ENCODE measurements around the gene NPAS2. TPM values are rescaled to one million over a fixed set of nuclear protein-coding genes. Genes with fewer than 3 reads are reported as not detected.
A peak's percentile ranks its signal among the peaks of the same experiment; 100 is the strongest.

Gene NPAS2
- total and polyA plus RNA-seq, 7 donors: 8.5 to 56.2 (median 17.3) TPM

DNA sequence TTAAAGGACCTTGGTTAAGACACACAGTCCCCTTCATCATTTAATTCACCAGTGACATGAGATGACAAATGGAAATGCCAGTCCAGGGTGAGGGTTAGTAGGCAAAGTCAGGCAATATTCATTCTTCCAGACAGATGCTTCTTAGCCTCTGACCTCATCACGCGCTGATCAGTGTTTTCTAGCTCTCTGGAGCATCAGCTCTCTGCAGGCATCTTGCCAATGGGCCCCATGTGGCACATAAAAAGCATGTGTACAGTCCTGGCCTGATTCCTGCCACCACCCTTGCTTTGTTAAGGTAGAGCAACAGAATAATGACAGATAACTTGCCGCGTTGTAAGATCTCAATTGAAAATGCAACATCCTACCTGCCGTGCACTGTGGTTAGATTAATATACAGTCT is 20.3 kb upstream of the NPAS2 start:
- no peaks in the 10 kb centered on the region for H3K4me1 ChIP-seq
- no peak for DNase-seq
- TF ChIP-seq, protein P1, sequence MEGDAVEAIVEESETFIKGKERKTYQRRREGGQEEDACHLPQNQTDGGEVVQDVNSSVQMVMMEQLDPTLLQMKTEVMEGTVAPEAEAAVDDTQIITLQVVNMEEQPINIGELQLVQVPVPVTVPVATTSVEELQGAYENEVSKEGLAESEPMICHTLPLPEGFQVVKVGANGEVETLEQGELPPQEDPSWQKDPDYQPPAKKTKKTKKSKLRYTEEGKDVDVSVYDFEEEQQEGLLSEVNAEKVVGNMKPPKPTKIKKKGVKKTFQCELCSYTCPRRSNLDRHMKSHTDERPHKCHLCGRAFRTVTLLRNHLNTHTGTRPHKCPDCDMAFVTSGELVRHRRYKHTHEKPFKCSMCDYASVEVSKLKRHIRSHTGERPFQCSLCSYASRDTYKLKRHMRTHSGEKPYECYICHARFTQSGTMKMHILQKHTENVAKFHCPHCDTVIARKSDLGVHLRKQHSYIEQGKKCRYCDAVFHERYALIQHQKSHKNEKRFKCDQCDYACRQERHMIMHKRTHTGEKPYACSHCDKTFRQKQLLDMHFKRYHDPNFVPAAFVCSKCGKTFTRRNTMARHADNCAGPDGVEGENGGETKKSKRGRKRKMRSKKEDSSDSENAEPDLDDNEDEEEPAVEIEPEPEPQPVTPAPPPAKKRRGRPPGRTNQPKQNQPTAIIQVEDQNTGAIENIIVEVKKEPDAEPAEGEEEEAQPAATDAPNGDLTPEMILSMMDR (IDR thresholded peaks at IDR 0.05): no peak
- 48 to 57% (median 49%) methylated on average over 5 of the region's 5 CpGs for WGBS, 3 donors
- no peak overlapping the region for H3K27ac ChIP-seq
- H3K36me3 ChIP-seq (ENCODE audit: insufficient read depth in 1 of 2, low read depth in 1 of 2): no peaks in the 10 kb centered on the region
- intact Hi-C loops (cut with DNase I): no loop called here
- H3K9me3 ChIP-seq: no peaks in the 10 kb centered on the region
- H3K4me3 ChIP-seq: no peak overlapping the region
- H3K27me3 ChIP-seq (ENCODE audit: insufficient read depth in 3 of 3, low read length in 2 of 3): no peaks in the 10 kb centered on the region
- no peak for ATAC-seq

DNA sequence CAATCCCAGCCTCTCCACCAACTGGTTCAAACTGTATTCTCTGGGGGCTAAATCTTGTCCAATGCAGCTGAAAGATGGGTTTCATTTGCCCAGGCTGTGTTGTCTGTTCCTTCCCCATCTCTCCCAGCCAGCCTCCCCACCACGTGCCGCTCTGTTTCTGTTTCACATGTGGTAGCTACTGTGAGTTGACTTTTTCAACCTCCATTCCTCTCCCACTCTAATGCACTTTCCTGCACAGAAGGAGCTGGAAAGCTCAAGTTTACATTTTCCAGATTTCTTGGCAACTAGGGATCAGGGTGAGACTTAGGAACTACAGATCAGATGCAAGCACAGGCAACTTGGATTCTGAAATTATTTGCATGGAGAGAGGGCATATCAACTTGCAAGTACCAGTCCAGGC is 19.0 kb upstream of the NPAS2 start:
- no peaks in the 10 kb centered on the region for H3K9me3 ChIP-seq
- 72 to 80% (median 74%) methylated on average over 2 of the region's 2 CpGs for WGBS, 3 donors
- H3K27me3 ChIP-seq (ENCODE audit: insufficient read depth in 3 of 3, low read length in 2 of 3): no peaks in the 10 kb centered on the region
- TF ChIP-seq, protein P1 (IDR thresholded peaks at IDR 0.05): no peak
- DNase-seq: no peak
- no peak overlapping the region for H3K4me3 ChIP-seq
- intact Hi-C loops (cut with DNase I): no loop called here
- H3K27ac ChIP-seq: no peak overlapping the region
- H3K4me1 ChIP-seq: no peaks in the 10 kb centered on the region
- no peak for ATAC-seq
- H3K36me3 ChIP-seq (ENCODE audit: insufficient read depth in 1 of 2, low read depth in 1 of 2): no peaks in the 10 kb centered on the region

DNA sequence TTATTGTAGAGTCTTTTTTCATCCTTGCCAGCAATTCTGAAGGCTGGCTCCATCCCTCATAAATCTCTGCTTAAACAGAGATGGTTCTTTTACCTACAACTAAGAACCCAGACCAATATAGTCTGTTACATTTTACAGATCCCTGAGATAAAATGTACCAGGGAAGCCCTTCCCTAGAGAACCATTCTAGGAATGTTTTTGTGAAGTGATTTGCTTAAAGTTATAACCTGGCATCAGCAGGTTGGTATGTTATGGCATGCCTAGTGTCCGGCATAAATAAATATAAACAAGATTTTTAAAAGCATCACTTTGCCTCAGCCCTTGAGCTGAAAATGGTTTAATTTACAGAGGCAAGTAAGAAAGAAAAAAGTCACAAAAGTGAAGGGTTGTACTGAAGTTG is 18.5 kb upstream of the NPAS2 start:
- no peak for ATAC-seq
- no peak overlapping the region for H3K4me3 ChIP-seq
- TF ChIP-seq, protein P1 (IDR thresholded peaks at IDR 0.05): no peak
- intact Hi-C loops (cut with DNase I): no loop called here
- H3K27me3 ChIP-seq (ENCODE audit: insufficient read depth in 3 of 3, low read length in 2 of 3): no peaks in the 10 kb centered on the region
- no peak for DNase-seq
- H3K27ac ChIP-seq: no peak overlapping the region
- no peaks in the 10 kb centered on the region for H3K36me3 ChIP-seq (ENCODE audit: insufficient read depth in 1 of 2, low read depth in 1 of 2)
- H3K9me3 ChIP-seq: no peaks in the 10 kb centered on the region
- 81 to 88% (median 86%) methylated on average over 1 of the region's 1 CpG for WGBS, 3 donors
- no peaks in the 10 kb centered on the region for H3K4me1 ChIP-seq

DNA sequence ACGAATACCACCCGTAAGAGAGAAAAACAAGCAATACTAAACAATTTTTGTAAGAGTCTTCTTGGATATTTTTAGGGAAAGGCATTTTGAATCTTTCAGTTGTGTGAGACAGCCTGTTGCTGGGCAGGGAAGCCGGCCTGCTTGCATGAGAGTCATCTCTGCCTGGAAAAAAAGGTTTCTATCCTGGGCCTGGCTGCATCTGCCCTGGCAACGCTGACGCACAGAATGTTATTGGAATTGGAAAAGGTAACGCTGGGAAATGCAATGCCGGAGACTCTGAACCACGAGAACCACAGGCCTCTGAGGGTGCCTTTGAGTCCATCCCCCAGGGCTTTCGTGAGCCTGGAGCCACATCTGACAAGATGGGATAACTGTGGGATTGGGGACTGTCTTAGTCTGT is 17.9 kb upstream of the NPAS2 start:
- H3K36me3 ChIP-seq (ENCODE audit: insufficient read depth in 1 of 2, low read depth in 1 of 2): no peaks in the 10 kb centered on the region
- no peaks in the 10 kb centered on the region for H3K27me3 ChIP-seq (ENCODE audit: insufficient read depth in 3 of 3, low read length in 2 of 3)
- 83 to 89% (median 88%) methylated on average over 9 of the region's 9 CpGs for WGBS, 3 donors
- H3K27ac ChIP-seq: no peak overlapping the region
- intact Hi-C loops (cut with DNase I): no loop called here
- TF ChIP-seq, protein P1 (IDR thresholded peaks at IDR 0.05): no peak
- no peaks in the 10 kb centered on the region for H3K9me3 ChIP-seq
- peak in 1 of 4 donors; percentile 28 for ATAC-seq
- H3K4me1 ChIP-seq: no peaks in the 10 kb centered on the region
- no peak for DNase-seq
- no peak overlapping the region for H3K4me3 ChIP-seq

DNA sequence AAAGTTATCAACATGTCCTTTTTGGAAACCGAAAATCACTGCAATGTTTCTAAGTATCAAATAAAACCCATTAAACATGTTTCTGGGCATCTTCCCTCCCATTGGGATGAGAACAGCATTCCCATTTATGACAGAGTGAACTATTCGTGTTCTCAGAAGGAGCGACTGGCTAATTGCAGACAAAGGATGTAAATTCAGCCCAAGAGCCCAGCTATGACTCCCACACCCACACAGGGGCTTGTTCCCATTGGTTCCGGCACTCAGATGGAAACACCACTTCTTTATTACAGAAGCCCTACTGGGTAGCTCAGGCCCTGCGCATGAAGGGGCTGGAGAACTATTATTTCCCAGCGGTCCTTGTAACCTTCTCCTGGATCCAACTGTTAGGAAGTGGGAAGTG is 16.6 kb upstream of the NPAS2 start:
- Histone ChIP-seq H3K27me3 (ENCODE audit: insufficient read depth in 3 of 3, low read length in 2 of 3) (no peaks in the 10 kb centered on the region), H3K9me3 (no peaks in the 10 kb centered on the region), H3K36me3 (ENCODE audit: insufficient read depth in 1 of 2, low read depth in 1 of 2) (no peaks in the 10 kb centered on the region), H3K4me3 (no peak overlapping the region), H3K4me1 (no peaks in the 10 kb centered on the region), H3K27ac (no peak overlapping the region)
- TF ChIP-seq, protein P1 (IDR thresholded peaks at IDR 0.05): no peak
- ATAC-seq: no peak
- 73 to 79% (median 73%) methylated on average over 6 of the region's 6 CpGs for WGBS, 3 donors
- intact Hi-C loops (cut with DNase I): no loop called here
- no peak for DNase-seq
